K562 (cell line): Measurements from ENCODE around the gene CSNK2A1. TPM values are rescaled to one million over a fixed set of nuclear protein-coding genes. Genes with fewer than 3 reads are reported as not detected.

ENCODE experiments used
- L3MBTL2 ChIP-seq: fragments of 450-650 bp; IDR thresholded peaks from 2 replicates; pipeline ENCODE4 v1.6.1; 2016; ENCODE audit warnings: mild to moderate bottlenecking, moderate library complexity
- MTA3 ChIP-seq: fragments of 450-650 bp; formaldehyde crosslinking; IDR thresholded peaks from 2 replicates; pipeline ENCODE4 v1.6.1; 2017; ENCODE audit warnings: mild to moderate bottlenecking, borderline replicate concordance
- NFE2 ChIP-seq: IDR thresholded peaks from 2 replicates; pipeline ENCODE4 v1.6.1; 2014; ENCODE audit warnings: antibody characterized with exemption, low read depth
- PRDM10 ChIP-seq: fragments of 450-650 bp; IDR thresholded peaks from 2 replicates; pipeline ENCODE4 v1.6.1; 2018; ENCODE audit not compliant: partially characterized antibody
- PTBP1 ChIP-seq: fragments of 200-400 bp; formaldehyde crosslinking; IDR thresholded peaks from 2 replicates; pipeline ENCODE4 v1.6.1; 2017; ENCODE audit warnings: low read depth, low read length
- SMARCE1 ChIP-seq: fragments of 450-650 bp; IDR thresholded peaks from 2 replicates; pipeline ENCODE4 v1.7.1; 2016; ENCODE audit warnings: mild to moderate bottlenecking
- TARDBP ChIP-seq: fragments of 450-650 bp; IDR thresholded peaks from 2 replicates; pipeline ENCODE4 v1.6.1; 2016
- TEAD1 ChIP-seq, 2 experiments: fragments of 450-650 bp in 1 of 2; sonication (generic) in 1 of 2; formaldehyde crosslinking; IDR thresholded peaks; 2 replicates each; pipeline versions ENCODE4 v1.4.0 to v1.8.0; 2020 to 2022; ENCODE audit warnings: mild to moderate bottlenecking in 2 of 2, missing genetic modification reagents in 1 of 2
- USF2 ChIP-seq: sonication (generic); formaldehyde crosslinking; IDR thresholded peaks from 2 replicates; pipeline ENCODE4 v1.5.0; 2020; ENCODE audit warnings: missing genetic modification reagents
- ZNF699 ChIP-seq: fragments of 250-450 bp; sonication (Bioruptor Pico); IDR thresholded peaks from 2 replicates; pipeline ENCODE4 v1.8.0; 2021; ENCODE audit warnings: mild to moderate bottlenecking, moderate library complexity; ENCODE audit not compliant: insufficient replicate concordance
- ZNF764 ChIP-seq: fragments of 250-450 bp; sonication (Bioruptor Pico); IDR thresholded peaks from 2 replicates; pipeline ENCODE4 v1.4.0; 2020; ENCODE audit warnings: low read depth, mild to moderate bottlenecking, moderate library complexity
- polyA plus RNA-seq, 8 experiments: library from polyadenylated mRNA; depleted of rRNA in 4 of 8; stranded (reverse) in 5 of 8; unstranded in 3 of 8; fragments of >200 nt; fragmentation: Nextera tagmentation in 2 of 8; fragmentation: Illumina TruSeq in 1 of 8; extraction: Ambion mirVana in 2 of 8; extraction: Trizol in 1 of 8; gene quantifications; 2 replicates each; pipeline versions ENCODE4 v1.2.1 to v1.2.3, GENCODE V29; 2011 to 2014; ENCODE audit warnings: inconsistent platforms in 1 of 8, missing spikeins in 1 of 8
- total RNA-seq, 7 experiments: library from RNA; depleted of rRNA in 6 of 7; stranded (reverse); fragments of >200 nt in 6 of 7; fragmentation: Illumina TruSeq in 2 of 7; extraction: Trizol in 2 of 7; gene quantifications; 2 replicates each; pipeline versions ENCODE4 v1.2.1 to v1.2.3, GENCODE V29; 2011 to 2021; ENCODE audit warnings: low replicate concordance in 1 of 7
- TF ChIP-seq, protein P1 (sequence below): fragments of 450-650 bp; IDR thresholded peaks from 2 replicates; pipeline ENCODE4 v1.6.1; 2016; ENCODE audit warnings: mild to moderate bottlenecking, moderate library complexity

CSNK2A1 gene
- total and polyA plus RNA-seq, 9 of the 15 experiments (the other 6 are each of a cell fraction or from before 2014, with no cell fraction given): 71.0 to 251 (median 103) TPM

GRCh38 chr20:577167-577791, 33.7 kb upstream of the CSNK2A1 start (continued):
- TF ChIP-seq, protein P1, sequence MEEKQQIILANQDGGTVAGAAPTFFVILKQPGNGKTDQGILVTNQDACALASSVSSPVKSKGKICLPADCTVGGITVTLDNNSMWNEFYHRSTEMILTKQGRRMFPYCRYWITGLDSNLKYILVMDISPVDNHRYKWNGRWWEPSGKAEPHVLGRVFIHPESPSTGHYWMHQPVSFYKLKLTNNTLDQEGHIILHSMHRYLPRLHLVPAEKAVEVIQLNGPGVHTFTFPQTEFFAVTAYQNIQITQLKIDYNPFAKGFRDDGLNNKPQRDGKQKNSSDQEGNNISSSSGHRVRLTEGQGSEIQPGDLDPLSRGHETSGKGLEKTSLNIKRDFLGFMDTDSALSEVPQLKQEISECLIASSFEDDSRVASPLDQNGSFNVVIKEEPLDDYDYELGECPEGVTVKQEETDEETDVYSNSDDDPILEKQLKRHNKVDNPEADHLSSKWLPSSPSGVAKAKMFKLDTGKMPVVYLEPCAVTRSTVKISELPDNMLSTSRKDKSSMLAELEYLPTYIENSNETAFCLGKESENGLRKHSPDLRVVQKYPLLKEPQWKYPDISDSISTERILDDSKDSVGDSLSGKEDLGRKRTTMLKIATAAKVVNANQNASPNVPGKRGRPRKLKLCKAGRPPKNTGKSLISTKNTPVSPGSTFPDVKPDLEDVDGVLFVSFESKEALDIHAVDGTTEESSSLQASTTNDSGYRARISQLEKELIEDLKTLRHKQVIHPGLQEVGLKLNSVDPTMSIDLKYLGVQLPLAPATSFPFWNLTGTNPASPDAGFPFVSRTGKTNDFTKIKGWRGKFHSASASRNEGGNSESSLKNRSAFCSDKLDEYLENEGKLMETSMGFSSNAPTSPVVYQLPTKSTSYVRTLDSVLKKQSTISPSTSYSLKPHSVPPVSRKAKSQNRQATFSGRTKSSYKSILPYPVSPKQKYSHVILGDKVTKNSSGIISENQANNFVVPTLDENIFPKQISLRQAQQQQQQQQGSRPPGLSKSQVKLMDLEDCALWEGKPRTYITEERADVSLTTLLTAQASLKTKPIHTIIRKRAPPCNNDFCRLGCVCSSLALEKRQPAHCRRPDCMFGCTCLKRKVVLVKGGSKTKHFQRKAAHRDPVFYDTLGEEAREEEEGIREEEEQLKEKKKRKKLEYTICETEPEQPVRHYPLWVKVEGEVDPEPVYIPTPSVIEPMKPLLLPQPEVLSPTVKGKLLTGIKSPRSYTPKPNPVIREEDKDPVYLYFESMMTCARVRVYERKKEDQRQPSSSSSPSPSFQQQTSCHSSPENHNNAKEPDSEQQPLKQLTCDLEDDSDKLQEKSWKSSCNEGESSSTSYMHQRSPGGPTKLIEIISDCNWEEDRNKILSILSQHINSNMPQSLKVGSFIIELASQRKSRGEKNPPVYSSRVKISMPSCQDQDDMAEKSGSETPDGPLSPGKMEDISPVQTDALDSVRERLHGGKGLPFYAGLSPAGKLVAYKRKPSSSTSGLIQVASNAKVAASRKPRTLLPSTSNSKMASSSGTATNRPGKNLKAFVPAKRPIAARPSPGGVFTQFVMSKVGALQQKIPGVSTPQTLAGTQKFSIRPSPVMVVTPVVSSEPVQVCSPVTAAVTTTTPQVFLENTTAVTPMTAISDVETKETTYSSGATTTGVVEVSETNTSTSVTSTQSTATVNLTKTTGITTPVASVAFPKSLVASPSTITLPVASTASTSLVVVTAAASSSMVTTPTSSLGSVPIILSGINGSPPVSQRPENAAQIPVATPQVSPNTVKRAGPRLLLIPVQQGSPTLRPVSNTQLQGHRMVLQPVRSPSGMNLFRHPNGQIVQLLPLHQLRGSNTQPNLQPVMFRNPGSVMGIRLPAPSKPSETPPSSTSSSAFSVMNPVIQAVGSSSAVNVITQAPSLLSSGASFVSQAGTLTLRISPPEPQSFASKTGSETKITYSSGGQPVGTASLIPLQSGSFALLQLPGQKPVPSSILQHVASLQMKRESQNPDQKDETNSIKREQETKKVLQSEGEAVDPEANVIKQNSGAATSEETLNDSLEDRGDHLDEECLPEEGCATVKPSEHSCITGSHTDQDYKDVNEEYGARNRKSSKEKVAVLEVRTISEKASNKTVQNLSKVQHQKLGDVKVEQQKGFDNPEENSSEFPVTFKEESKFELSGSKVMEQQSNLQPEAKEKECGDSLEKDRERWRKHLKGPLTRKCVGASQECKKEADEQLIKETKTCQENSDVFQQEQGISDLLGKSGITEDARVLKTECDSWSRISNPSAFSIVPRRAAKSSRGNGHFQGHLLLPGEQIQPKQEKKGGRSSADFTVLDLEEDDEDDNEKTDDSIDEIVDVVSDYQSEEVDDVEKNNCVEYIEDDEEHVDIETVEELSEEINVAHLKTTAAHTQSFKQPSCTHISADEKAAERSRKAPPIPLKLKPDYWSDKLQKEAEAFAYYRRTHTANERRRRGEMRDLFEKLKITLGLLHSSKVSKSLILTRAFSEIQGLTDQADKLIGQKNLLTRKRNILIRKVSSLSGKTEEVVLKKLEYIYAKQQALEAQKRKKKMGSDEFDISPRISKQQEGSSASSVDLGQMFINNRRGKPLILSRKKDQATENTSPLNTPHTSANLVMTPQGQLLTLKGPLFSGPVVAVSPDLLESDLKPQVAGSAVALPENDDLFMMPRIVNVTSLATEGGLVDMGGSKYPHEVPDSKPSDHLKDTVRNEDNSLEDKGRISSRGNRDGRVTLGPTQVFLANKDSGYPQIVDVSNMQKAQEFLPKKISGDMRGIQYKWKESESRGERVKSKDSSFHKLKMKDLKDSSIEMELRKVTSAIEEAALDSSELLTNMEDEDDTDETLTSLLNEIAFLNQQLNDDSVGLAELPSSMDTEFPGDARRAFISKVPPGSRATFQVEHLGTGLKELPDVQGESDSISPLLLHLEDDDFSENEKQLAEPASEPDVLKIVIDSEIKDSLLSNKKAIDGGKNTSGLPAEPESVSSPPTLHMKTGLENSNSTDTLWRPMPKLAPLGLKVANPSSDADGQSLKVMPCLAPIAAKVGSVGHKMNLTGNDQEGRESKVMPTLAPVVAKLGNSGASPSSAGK: peak; percentile 76
- peak; percentile 81 for TF ChIP-seq L3MBTL2
- TF ChIP-seq PRDM10: peak; percentile 65
- peak in 1 of 2 experiments; percentile 62; a peak in 1 of 4 replicates for TF ChIP-seq TEAD1 (CRISPR knock-in tag; IDR thresholded peaks at IDR 0.05)
- no peak for TF ChIP-seq ZNF699 (CRISPR knock-in tag)
- peak; percentile 51; the same call in 1 of the 2 replicates for TF ChIP-seq MTA3
- TF ChIP-seq SMARCE1: no peak
- no peak for TF ChIP-seq TARDBP
- TF ChIP-seq NFE2: no peak
- TF ChIP-seq ZNF764: no peak
- no peak for TF ChIP-seq PTBP1
- TF ChIP-seq USF2: peak; percentile 90
